HG03354 (cell line): ENCODE measurements around the gene KRTAP4-7.
"Not testable (repeated sequence)": the region's sequence is repeated elsewhere in the genome, so short reads cannot be mapped to it uniquely, and the experiment has no call there.

Experiments
- ATAC-seq: cut with Tn5 transposase; IDR thresholded peaks from one replicate; pipeline ENCODE4 v1.9.1; 2021; ENCODE audit warnings: mild to moderate bottlenecking; ENCODE audit not compliant: unreplicated experiment, poor library complexity, severe bottlenecking

The KRTAP4-7 gene

DNA sequence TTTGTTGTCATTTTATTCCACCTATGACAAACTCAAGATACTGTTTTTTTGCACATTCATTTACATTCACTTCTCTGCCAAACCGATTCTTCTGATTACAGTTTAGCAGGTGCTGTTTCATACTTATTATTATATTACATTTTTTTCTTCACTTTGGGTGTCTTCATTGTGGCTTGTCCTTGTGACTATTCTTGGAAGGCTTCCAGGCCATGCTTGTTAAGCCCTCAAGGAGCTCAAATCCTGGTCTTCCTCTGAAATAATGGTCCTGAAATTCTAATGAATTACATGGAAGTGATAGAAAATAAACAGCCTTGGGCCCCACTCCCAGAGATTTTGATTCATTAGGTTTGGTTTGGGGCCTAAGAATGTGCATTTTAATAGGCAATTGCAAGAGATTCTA, 19.6 kb upstream of the KRTAP4-7 start:
- no peak for ATAC-seq

DNA sequence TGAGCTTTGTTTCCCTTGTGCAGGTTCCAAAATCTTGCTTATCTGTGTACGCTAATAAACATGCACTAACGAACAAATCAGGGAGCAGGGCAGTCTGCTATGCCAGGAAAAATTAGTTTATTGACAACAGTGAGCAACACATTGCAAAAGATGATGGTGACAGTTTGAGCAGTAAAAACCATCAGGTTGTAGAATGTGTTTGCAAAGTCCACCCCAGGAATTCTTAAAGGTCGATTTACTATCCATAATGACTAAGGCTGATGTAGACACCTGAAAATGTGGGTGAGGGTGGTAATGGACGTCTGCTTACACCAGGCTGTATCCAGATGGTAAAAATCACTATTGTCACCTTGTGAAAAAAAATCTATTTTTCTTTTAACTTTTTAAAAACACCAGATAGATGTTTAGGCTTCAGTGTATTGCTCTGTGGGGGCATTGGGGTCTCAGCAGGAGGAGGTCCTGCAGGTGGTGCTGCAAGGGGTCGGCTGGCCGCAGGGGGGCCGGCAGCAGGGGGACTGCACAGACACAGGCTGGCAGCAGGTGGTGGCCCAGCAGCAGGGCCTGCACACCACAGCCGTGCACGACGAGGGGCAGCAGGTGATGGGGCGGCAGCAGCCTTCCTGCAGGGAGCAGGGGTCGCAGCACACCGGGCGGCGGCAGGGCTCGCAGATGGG, 18.8 kb upstream of the KRTAP4-7 start:
- ATAC-seq, result not testable (repeated sequence)

DNA sequence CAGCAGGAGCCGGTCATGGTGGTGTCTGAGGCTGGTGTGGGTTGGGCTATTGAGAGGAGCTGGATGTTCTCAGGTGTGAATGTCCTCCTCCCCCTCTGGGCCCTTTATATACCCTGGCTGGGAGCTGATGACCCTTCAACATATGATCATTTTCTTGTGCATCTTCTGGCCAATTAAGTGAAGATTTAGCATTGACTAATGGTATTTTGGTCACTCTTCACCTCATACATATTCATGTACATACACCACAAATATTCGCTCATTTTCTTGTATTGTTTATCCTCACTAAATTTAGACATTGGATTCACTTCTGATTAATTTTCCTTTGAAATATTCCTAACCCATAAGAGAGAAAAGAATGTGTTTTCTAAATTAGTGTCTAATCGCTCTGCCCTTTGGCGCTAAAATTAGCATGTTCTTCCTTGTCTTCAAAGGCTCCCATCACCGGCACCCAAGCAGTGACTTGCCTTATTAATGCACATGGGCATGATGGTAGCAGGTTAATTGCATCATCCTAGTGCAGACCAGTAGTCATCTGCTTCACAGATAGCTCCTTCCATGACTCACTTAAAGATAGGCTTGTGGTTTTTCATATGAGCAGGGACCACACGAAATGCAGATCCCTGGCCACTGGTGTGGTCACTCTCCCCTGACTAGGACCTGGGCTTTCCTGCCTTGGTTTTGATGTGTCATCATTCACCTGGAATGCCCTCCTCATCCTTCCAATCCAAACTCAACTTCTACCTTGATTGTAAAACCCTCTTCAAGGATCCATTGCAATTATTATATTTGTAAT, 17.9 kb upstream of the KRTAP4-7 start, which contains the start of gene KRTAP2-4:
Gene KRTAP2-4 (minus strand): TSS at position 51 of the 796 bp plus-strand sequence. CDS start 34 bp downstream, at position 17.
- no peak for ATAC-seq

DNA sequence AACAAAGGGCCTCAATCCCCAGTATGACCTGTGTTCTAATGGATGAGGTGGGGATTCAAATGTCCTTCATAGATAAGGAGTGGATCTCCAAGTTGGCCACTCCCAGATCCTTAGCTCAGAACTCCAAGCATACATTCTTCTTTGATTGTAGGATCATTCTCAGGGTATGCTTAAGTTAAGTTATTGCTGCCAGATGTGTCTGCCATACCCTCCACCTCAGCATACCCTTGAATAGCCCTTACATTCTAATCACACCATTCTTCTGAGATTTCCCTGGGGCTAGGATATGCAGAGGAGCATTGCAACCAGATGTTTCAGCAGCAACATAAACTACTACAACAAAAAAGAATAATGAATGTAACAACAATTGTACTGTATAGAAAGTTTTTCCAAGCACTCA, 16.7 kb upstream of the KRTAP4-7 start:
- no peak for ATAC-seq

DNA sequence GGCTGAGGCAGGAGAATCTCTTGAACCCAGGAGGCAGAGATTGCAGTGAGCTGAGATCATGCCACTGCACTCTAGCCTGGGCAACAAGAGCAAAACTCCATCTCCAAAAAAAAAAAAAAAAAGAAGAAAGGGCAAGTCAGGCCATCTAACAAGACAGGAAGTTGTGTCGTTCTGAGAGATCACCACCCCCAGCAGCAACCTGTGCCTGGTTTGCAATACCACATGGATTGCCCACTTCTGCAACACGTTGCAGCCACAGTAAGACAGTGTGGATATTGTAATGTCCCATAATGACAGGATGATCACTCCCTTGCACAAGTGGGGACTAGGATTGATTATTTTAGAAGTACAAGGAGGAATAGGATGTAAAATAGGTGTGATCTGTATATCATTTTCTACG, 14.9 kb upstream of the KRTAP4-7 start:
- ATAC-seq, result no peak

DNA sequence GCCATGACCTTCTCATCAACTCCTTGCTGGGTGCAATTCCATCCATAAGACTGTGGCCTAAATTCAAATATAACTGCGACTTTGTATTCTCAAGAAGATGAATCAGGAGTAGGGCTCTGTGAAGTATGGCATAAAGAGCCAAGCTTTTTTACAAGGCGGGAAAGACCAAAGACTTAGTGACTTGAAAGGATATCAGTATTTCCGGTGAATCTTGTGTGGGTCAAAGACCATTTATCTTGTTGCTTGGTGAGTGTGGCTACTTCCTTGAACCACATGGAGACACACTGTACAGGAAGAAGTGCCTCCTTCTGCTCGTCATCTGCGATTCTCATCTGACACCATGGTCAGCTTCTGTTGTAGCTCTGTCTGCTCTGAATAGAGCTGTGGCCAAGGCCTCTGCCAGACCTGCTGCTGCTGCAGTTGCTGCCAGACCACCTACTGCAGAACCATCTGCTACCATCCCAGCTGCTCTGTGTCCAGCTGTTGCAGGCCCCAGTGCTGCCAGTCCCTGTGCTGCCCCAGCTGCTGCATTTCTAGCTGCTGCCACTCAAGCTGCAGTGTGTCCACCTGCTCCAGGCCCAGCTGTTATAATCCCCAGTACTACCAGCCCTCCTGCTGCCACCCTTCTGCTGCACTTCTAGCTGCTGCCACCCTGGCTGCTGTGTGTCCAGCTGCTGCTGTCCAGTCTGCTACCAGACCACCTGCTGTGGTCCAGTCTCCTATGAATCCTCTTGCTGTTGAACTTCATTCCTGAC, 12.2 kb upstream of the KRTAP4-7 start:
- no peak for ATAC-seq

DNA sequence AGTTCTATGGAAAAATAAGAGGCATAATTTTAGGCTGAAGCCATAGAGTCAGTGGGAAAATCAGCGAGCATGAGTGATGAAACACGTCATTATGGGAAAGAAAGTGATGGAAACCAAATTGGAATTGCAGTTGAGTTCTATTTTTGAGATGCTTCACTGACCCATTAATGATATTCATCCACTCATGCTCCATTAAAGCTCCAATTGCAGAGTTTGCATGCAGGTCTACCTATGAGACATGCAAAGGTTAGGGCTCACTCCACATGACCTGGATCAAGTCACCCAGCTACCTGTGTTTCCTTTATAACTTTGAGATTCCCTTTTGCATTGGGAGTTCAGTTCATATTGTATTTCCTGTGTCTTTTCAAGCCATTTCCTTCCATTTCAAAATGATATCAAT, 10.3 kb upstream of the KRTAP4-7 start:
- ATAC-seq, result no peak

DNA sequence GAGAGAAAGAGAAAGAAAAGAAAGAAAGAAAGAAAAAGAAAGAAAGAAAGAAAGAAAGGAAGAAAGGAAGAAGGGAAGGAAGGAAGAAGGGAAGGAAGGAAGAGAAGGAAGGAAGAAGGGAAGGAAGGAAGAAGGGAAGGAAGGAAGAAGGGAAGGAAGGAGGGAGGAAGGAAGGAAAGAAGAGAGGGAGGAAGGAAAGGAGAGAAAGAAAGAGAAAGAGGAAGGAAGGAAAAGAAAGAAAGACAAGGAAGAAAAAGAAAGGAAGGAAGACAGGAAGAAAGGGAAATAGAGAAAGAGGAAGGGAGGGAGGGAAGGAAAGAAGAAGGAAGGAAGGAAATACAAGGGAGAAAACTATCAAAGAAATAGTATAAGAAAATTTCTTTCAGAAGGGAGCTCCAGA, 7.2 kb upstream of the KRTAP4-7 start:
- ATAC-seq, result no peak

DNA sequence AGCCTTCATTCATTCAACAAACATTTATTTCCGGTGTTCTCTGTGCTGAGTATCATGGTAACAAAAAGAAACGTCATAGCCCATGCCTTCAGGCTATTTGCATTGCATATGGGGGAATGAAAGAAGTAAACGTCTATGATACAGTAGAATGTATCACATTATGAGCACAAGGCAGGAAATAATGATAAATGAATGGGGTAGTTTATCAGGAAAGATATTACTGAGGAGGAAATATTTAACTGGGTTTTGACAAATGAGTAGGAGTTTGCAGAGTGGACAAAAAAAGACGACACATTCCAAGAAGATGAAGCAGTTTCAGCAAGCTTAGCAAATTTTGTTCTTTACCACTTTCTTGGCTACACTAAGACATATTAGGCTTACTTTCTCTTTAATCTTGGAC, 1.3 kb upstream of the KRTAP4-7 start:
- no peak for ATAC-seq

DNA sequence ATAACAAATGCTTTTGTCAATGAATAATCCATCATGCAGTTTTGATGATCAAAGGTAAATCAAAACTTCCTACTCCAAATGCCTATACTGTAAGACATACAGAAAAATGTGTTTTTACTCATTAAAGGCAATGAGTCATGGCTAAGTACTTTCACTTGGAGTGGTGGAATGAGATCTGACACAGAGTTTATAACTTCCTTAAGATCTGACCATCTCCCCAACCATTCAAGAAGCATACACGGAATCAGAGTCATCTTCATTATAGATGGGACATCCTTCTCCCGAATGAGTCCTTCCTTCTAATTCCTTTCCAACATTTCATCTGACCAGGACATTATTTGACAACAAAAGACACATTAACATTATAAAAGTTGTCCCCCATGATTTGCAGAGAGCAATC, 523 bp upstream of the KRTAP4-7 start:
- not testable (repeated sequence) for ATAC-seq

DNA sequence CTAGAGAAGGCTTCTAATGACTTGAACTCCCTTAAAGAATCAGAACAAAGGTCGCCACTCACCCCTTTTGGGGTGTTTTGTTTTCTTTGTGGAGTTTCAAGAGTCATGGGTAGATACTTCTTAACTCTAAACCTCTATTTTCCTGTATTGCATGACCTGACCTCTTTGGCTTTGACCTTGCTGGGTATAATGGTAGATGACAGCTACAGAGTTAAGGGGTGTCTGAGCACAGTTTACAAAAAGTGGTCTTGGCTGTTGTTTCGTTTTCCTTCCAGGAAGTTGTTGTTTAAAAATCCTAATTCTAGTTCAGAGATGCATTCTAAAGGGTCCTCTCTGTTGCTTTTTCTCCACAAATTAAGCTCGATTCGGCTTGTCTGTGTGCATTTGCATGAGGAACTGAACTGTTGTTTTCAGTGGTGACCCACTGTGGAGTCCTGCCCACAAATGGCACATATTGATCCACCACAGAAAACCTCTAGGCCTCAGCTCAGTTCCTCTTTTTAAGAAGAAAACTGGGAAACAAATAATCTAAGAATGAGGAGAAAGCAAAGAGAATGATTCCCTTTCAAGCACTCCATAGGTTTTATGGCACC, 4.9 kb downstream of the KRTAP4-7 start:
- not testable (repeated sequence) for ATAC-seq

DNA sequence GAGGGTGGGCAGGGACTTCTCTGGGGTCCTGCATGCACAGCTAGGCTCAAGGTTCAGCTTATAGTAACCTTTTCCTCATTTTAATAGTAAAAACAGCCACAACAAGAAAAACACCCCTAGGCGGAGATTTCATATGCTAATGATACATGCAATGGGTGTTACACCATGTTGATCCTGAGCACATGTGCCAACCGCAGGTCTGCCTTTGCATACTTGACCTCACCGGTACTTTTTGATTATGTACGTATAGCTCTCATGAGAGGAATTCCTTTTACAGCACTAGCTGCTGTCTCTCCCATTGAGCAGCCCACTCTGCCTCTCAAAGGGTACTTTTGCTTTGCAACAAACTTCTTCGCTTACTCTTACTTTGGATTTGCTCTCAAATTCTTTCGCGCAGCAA, 12.1 kb downstream of the KRTAP4-7 start:
- ATAC-seq, result no peak

DNA sequence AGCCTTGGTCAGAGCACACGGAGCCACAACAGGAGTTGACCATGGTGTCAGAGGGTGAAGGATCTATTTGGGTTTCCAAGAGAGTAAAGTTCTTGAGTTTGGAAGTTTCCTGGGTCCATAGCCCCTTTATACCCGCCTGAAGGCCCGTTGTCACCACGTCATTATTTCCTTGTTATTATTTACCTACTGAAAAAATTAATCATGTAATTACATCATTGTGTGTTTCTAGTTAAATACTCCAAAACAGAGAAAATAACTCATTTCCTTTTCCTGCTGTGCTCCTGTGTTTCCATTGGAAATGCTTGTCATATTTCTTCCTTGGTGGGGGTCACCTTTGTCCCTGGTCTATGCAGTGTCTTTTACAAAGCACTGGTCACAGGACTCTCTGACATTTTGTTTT, 14.1 kb downstream of the KRTAP4-7 start, which contains the start of gene KRTAP4-8:
Gene KRTAP4-8 (minus strand): TSS at position 101 of the 400 bp plus-strand sequence. CDS start 58 bp downstream, at position 43.
- no peak for ATAC-seq

DNA sequence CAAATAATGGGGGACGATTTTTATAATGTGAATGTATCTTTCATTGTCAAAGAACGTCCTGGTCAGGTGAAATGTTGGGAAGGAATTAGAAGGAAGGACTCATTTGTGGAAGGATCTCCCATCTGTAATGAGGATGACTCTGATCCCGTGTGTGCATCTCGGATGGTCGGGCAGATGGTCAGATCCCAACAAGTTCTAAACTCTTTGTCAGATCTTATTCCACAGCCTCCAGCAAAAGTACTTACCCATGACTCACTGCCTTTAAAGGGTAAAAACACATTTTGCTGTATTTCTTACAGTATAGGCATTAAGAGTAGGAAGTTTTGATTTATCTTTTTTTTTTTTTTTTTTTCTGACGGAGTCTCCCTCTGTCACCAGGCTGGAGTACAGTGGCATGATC, 14.5 kb downstream of the KRTAP4-7 start:
- no peak for ATAC-seq

DNA sequence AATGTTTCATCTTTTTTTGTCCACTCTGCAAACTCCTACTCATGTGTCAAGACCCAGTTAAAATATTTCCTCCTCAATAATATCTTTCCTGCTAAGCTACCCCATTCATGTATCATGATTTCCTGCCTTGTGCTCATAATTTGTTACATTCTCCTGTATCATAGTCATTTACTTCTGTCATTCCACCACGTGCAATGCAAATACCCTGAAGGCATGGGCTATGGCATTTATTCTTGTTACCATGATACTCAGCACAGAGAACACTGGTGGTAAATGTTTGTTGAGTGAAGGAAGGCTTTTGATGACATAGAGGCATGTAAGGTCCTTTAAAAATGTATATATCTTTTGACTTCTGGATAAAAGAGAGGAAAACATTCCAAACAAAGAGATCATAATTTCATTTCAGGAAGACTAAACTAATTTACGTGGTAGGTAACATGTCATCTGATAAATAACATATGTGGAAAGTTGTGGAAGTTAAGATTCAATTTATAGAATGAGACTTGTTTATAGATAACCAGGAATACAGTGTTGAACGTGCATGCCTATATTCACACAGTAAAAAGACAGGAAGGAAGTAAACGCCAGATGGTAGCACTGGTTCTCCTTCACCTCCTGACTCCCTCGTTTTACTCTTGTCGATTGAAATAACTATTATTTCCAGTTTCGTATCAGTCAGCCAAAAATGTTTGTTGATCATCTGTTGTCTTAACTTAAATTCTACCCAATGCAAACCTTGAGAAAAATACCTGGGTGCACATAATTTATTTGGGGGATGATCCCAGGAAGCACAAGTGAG, 15.9 kb downstream of the KRTAP4-7 start:
- ATAC-seq, result not testable (repeated sequence)

DNA sequence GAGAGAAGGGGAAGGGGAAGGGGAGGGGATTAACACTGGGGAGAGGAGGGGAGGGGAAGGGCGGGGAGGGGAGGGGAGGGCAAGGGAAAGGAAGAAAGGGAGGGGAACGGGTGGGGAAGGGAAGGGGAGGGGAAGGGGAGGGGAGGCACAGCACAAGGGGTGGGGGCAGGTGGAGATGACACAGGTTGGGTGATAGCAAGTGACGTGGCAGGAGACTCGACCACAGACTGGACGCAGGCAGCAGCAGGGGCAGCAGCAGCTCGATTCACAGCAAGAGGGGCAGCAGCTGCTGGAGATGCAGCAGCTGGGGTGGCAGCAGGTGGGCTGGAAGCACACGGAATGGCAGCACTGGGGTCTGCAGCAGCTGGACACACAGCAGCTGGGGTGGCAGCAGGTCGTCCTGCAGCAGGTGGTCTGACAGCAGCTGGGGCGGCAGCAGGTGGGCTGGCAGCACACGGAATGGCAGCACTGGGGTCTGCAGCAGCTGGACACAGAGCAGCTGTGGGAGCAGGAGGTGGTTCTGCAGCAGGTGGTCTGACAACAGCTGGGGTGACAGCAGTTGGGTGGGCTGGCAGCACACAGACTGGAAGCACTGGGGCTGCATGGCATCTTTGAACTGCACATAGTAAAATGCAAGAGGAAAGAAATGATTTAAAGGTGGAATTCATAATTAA, 17.8 kb downstream of the KRTAP4-7 start, which contains the start of gene KRTAP4-16:
Gene KRTAP4-16 (minus strand): TSS at position 624 of the 674 bp plus-strand sequence. CDS start 0 bp downstream, at position 624.
- no peak for ATAC-seq

DNA sequence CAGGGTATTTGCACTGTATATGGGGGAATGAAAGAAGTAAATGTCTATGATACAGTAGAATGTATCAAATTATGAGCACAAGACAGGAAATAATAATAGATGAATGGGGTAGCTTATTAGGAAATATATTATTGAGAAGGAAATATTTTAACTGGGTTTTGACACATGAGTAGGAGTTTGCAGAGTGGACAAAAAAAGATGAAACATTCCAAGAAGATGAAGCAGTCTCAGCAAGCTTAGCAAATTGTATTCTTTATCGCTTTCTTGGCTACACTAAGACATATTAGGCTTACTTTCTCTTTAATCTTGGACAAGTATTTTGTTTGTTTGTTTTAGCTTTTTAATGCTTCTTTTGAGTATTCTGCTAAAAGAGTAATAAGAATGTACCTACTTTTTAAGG, 19.9 kb downstream of the KRTAP4-7 start:
- ATAC-seq, result no peak

DNA sequence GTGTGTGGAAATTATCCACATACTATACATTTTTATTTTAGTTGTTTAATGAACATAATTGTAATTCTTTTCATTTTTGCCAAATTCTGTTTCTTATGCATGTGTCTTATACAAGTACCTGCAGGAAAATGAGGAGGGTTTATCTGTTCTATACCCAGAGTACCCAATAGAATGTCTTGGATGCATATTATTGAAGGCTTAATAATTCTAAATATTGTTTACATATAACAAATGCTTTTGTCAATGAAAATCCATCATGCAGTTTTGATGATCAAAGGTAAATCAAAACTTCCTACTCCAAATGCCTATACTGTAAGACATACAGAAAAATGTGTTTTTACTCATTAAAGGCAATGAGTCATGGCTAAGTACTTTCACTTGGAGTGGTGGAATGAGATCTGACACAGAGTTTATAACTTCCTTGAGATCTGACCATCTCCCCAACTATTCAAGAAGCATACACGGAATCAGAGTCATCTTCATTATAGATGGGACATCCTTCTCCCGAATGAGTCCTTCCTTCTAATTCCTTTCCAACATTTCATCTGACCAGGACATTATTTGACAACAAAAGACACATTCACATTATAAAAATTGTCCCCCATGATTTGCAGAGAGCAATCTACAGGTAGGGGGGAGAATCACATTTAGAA, 20.6 kb downstream of the KRTAP4-7 start:
- ATAC-seq, result not testable (repeated sequence)
